GM18909 (cell line): ENCODE results near the gene SLC16A2.

Source experiments
- ATAC-seq: cut with Tn5 transposase; IDR thresholded peaks from one replicate; pipeline ENCODE4 v1.9.1; 2021; ENCODE audit warnings: mild to moderate bottlenecking; ENCODE audit not compliant: unreplicated experiment, poor library complexity

The SLC16A2 gene

GRCh38 chrX:74421036-74421739 is at the start of gene SLC16A2:
Gene SLC16A2, plus strand, starts transcription at chrX:74421493. Its CDS starts 145 bp downstream, at chrX:74421638.
- peak; percentile 59 for ATAC-seq

DNA sequence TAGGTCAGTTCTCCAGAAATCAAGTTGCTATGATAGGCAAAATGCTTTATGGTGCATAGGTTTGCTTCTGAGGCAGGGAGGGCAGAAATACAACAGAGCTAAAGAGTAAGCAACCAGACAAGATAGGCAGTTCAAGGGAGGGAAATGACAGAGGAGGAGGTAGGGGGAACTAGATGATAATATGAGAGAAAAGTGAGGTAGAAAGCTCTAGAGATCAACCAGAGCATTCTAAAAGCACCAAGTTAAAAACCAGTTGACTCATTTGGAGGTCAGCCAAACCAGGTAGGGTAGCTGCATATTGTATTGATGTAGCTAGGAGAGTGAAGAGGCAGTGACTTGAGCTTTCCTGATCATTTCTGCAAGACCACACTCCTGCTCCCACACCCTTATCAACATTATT is 49.0 kb upstream of the SLC16A2 start:
- ATAC-seq: no peak

DNA sequence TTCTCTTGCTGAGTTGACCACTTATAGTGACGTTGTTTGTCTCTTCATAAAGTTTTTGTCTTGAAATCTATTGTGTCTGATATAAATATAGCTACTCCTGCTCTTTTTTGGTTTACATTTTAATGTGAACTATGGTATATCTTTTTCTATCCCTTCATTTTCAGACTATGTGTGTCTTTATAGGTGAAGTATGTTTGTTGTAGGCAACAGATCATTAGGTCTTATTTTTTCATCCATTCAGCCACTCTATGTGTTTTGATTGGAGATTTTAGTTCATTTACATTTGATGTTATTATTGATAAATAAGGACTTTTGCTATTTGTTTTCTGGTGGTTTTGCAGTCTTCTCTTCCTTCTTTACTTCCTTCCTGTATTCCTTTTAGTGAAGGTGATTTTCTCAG is 44.0 kb upstream of the SLC16A2 start:
- no peak for ATAC-seq

- peak; percentile 86 for ATAC-seq
Measured at GRCh38 chrX:74382613-74383012, 38.7 kb upstream of the SLC16A2 start.

DNA sequence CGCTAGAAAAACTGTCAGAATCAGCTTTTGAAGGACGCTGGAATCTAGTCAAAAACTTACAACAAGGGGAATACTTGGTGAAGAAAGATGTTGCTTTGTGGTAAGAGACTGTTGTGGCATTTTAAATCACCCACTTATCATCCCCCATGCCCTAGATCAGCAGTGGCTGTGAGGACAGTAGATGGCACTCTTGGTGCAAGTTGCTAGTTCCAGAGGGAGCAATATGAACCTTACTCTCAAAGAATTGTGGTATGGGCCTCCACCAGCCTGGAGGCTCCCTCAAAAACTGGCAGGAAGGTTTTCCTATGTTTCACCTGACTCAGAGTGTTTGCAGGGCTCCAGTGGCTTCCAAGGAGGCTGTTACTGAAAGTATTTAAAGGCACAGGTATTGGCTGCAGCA is 37.7 kb upstream of the SLC16A2 start:
- ATAC-seq: peak; percentile 64

DNA sequence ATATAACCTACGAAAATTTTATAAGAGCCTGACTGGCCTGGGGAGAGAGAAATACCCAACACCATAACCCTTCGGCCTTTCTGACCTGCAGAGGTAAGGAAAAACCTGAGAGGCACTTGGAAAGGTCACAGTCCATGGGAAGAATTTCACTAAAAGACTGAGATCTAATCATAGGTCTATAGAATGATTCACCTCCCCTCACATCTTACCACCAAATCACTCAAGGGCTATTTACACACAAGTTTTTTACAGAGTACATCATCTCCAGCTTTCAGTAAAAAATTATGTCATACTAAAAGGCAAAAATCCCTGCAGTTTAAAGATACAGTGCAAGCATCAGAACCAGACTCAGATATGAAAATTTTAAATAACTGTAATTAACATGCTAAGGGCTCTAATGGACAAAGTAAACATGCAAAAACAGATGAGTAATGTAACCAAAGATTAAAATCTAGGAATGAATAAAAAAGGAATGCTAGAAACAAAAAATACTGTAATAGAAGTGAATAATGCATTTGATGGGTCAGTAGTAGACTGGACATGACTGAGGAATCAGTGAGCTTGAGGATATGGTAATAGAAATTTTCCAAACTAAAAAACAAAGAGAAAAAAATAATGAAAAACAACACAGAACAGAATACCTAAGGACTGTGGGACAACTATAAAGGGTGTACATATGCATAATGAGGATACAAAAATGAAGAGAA is 32.1 kb upstream of the SLC16A2 start:
- ATAC-seq: no peak

DNA sequence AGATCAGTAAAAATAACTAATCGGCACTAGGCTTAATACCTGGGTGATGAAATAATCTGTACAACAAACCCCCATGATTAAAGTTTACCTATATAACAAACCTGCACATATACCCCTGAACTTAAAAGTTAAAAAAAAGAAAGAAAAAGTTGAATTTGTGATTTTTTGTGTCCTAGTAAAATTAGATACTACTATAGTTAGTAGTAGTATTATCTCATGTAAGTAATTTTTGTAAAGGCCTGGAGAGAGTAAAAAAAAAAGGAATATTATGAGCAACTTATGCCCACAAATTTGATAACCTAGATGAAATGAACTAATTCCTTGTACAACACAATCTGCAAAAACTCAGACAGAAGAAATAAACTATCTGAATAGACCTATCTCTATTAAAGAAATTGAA is 25.7 kb upstream of the SLC16A2 start:
- no peak for ATAC-seq

DNA sequence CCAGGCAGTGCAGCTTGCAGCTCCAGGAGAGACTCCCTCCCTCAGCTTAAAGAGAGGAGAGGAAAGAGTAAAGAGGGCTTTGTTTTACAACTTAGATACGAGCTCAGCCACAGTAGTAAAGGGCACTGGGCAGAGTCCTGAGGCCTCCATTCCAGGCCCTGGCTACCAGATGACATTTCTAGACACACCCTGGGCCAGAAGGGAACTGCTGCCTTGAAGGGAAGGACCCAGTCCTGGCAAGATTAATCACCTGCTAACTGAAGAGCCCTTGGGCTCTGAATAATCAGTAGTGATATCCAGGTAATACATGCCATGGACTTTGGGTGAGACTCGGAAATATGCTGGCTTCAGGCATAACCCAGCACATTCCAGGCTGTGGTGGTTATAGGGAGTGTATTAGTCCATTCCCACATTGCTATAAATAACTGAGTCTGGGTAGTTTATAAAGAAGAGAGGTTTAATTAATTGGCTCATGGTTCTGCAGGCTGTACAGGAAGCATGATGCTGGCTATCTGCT is 15.3 kb upstream of the SLC16A2 start:
- no peak for ATAC-seq

- no peak for ATAC-seq
Measured at GRCh38 chrX:74408304-74408703, 13.0 kb upstream of the SLC16A2 start.

DNA sequence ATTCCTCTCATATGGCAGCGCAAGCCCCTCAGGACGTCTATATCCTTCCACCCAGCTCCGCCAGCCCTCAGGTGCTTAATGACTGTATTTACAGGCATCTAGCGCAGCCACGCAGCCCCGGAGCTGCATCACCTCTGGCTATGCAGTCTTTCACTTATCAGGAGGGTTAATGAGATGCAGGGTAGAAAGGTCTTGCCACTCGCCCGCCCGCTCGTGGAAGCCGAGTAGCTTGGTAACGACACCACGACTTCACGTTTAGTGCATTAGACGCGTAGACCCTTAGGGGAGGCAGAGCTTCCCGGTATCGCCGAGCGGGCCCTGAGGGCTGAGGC is 1.5 kb upstream of the SLC16A2 start:
- no peak for ATAC-seq

DNA sequence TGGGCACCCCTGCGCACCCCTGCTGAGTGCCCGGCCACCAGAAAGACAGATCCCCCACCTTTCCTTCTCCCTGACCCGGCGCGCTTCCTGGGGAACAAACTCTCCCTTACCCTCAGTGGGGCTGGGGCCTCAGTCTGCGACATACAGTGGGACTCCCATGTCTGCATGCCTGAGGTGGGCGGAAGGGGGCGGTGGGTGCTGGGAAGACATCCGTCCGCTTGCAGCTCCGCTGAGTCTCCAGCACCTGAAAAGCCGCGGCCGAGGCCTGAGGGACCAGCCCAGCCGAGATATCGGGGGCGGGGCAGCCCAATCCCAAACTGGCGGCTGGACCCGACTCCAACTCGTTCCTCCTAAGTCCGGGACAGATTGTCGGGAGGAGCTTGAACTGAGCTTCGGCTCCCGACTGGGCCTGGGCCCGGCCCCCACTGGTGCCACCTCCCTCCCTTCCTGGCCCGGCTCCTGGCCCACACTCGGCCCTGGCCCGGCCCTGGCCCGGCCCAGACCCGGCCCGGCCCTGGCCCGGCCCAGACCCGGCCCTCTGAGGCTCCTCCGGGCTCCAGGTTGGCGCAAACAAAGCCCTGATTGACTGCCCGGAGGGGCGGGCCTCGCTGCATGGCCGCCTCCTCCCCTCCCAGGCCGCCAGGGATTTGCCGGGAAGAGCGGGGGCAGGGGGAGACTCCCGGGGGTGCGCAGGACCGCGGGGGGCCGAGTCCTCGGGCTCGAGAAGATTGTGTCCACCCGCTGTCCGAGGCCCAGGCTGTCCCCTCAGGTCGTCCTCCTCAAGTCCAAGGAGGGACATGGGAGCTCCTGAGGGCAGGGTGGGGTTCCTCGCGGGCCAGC is 877 bp upstream of the SLC16A2 start:
- ATAC-seq: no peak

- ATAC-seq: no peak
Measured at GRCh38 chrX:74421740-74422352, 553 bp downstream of the SLC16A2 start.

DNA sequence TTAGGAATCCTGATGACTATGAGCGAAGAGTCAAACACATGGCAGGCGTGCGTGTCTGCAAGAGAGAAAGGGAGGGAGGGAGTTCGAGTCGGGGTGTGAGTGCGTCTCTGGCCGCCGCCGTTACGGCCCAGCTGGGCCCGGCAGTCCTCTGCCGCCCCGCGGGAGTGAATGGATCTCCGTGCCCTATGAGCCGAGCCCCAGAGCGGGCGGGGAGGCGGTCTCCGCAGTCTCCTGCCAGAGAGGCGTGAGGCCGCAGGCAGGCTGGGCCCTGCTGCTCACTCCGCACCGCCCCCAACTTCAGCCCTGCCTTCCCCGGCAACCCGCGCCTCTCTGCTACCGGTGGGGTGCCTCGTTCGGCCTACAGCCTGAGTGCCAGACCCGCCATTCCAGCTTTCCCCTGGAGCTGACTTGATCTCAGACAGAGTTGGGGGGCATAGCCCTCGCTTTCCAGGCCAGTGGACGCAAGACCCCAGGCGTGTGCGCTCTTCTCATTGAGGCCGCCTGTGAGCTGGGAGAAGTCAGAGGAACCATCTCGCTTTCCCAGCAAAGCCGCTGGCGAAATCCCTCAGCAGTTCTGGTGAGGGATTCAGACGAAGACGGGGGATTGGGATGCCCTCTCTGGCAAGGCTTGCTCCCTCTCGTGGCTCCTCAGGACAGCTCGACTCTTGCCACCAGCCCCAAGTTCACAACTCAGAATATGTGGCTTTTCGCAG is 1.4 kb downstream of the SLC16A2 start:
- ATAC-seq: no peak

- ATAC-seq: no peak
Measured at GRCh38 chrX:74423289-74423998, 2.2 kb downstream of the SLC16A2 start.

GRCh38 chrX:74426071-74426470 is 4.8 kb downstream of the SLC16A2 start:
- ATAC-seq: no peak

DNA sequence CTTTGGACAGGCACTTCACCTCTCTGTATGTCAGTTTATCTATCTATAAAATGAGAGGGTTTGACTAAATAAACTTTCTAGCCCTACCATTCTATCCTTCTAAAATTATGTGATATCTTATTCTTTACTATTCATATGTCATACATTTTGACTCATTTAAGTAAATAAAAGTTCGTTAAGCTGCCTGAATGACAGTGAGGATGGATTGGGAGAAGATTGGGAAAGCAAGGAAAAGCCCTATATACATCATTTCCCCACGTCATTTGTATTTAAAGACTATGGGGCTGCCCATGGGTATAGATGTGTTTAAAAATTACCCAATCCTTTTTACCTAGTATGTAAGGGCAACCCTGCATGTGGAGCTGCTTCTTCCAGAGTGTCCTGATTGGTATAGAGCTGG is 5.3 kb downstream of the SLC16A2 start:
- no peak for ATAC-seq

GRCh38 chrX:74431797-74432196 is 10.5 kb downstream of the SLC16A2 start:
- no peak for ATAC-seq

- ATAC-seq: no peak
Measured at GRCh38 chrX:74434336-74434735, 13.0 kb downstream of the SLC16A2 start.

GRCh38 chrX:74437530-74437929 is 16.2 kb downstream of the SLC16A2 start:
- no peak for ATAC-seq
